Stomach (tissue), 4 donors: ENCODE results near the gene CABS1.

Experiments
- POLR2A ChIP-seq, 4 donors: fragments of 450-650 bp; IDR thresholded peaks; one replicate each; pipeline ENCODE4 v1.6.1; 2016; ENCODE audit warnings: antibody characterized with exemption in 4 of 4, control low read depth in 2 of 4, mild to moderate bottlenecking in 1 of 4, moderate library complexity in 1 of 4
- TF ChIP-seq, protein P1 (sequence below), 7 experiments: fragments of 450-650 bp in 4 of 7; fragments of 200-600 bp in 3 of 7; sonication (generic) in 3 of 7; IDR thresholded peaks; one replicate each; pipeline ENCODE4 v1.5.1; 2016 to 2019; ENCODE audit warnings: antibody characterized with exemption in 7 of 7, control low read depth in 2 of 7, mild to moderate bottlenecking in 1 of 7

- TF ChIP-seq, protein P1, sequence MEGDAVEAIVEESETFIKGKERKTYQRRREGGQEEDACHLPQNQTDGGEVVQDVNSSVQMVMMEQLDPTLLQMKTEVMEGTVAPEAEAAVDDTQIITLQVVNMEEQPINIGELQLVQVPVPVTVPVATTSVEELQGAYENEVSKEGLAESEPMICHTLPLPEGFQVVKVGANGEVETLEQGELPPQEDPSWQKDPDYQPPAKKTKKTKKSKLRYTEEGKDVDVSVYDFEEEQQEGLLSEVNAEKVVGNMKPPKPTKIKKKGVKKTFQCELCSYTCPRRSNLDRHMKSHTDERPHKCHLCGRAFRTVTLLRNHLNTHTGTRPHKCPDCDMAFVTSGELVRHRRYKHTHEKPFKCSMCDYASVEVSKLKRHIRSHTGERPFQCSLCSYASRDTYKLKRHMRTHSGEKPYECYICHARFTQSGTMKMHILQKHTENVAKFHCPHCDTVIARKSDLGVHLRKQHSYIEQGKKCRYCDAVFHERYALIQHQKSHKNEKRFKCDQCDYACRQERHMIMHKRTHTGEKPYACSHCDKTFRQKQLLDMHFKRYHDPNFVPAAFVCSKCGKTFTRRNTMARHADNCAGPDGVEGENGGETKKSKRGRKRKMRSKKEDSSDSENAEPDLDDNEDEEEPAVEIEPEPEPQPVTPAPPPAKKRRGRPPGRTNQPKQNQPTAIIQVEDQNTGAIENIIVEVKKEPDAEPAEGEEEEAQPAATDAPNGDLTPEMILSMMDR (IDR thresholded peaks at IDR 0.05): no peak
- no peak for TF ChIP-seq POLR2A (IDR thresholded peaks at IDR 0.05)
These were observed 1.3 kb downstream of the CABS1 start for GRCh38 chr4:70336043-70336442.
